A549 (cell line): ENCODE measurements around the gene CSRNP2. TPM values are rescaled to one million over a fixed set of nuclear protein-coding genes. Genes with fewer than 3 reads are reported as not detected.

Experiments
- ATAC-seq, 2 experiments: fragments of 200-7000 bp in 1 of 2; fragments of >200 bp in 1 of 2; cut with Nextera tagmentation in 1 of 2; cut with Tn5 transposase in 1 of 2; 3 replicates each; pipeline versions ENCODE4 v1.8.0 to v1.9.1; 2018 to 2020; ENCODE audit warnings: mild to moderate bottlenecking in 1 of 2, moderate library complexity in 1 of 2
- CTCF ChIA-PET: fragments of 300-600 bp; sonication (Branson Sonifier 250); formaldehyde crosslinking; extraction: SDS; loops from one replicate; lab custom pipeline; 2021; ENCODE audit warnings: antibody characterized with exemption, inconsistent platforms; lab: Yijun Ruan, JAX
- POLR2A ChIA-PET: fragments of 350-600 bp; formaldehyde crosslinking; extraction: SDS; loops from one replicate; lab custom pipeline; 2021; ENCODE audit warnings: antibody characterized with exemption, inconsistent platforms; lab: Yijun Ruan, JAX
- DNase-seq, 2 experiments: peaks; one replicate each; pipeline versions ENCODE4 v3.0.0 to v3.0.0-alpha.2; 2011 to 2016; ENCODE audit warnings: low read depth in 1 of 2, low spot score in 1 of 2
- FAIRE-seq: peaks from 2 replicates; lab custom pipeline; 2011; peaks lifted over from hg19 to GRCh38; lab: Jason Lieb, UNC
- H3K27ac ChIP-seq, 2 experiments: fragments of >200 bp; sonication (Bioruptor Twin); formaldehyde crosslinking; 3 replicates each; pipeline ENCODE4 v1.5.1; 2016 to 2017
- H3K4me1 ChIP-seq: fragments of >200 bp; sonication (Bioruptor Twin); formaldehyde crosslinking; 3 replicates; pipeline ENCODE4 v1.6.1; 2016
- H3K4me2 ChIP-seq: fragments of >200 bp; sonication (Bioruptor Twin); formaldehyde crosslinking; 3 replicates; pipeline ENCODE4 v1.6.1; 2016
- H3K4me3 ChIP-seq: fragments of >200 bp; sonication (Bioruptor Twin); formaldehyde crosslinking; 3 replicates; pipeline ENCODE4 v1.5.1; 2016
- H3K9me3 ChIP-seq: fragments of >200 bp; sonication (Bioruptor Twin); formaldehyde crosslinking; 3 replicates; pipeline ENCODE4 v1.6.1; 2016
- ATOH8 ChIP-seq: fragments of 250-450 bp; sonication (Bioruptor Pico); IDR thresholded peaks from 2 replicates; pipeline ENCODE4 v1.5.0; 2020; ENCODE audit warnings: low read depth, mild to moderate bottlenecking, moderate library complexity
- CEBPB ChIP-seq, 2 experiments: fragments of >200 bp in 1 of 2; sonication (Bioruptor Twin) in 1 of 2; formaldehyde crosslinking in 1 of 2; IDR thresholded peaks; 2 replicates each; pipeline ENCODE4 v1.6.1; 2012 to 2016
- CHD2 ChIP-seq: fragments of 150-350 bp; IDR thresholded peaks from 2 replicates; pipeline ENCODE4 v1.6.1; 2014; ENCODE audit warnings: low read length; ENCODE audit not compliant: partially characterized antibody
- E2F6 ChIP-seq: IDR thresholded peaks from 2 replicates; pipeline ENCODE4 v1.6.1; 2012; ENCODE audit warnings: low read depth, borderline replicate concordance
- EHMT2 ChIP-seq: fragments of 200-600 bp; sonication (generic); IDR thresholded peaks from 2 replicates; pipeline ENCODE4 v1.6.1; 2016; ENCODE audit warnings: antibody characterized with exemption, low read depth, mild to moderate bottlenecking, moderate library complexity
- EP300 ChIP-seq, 2 experiments: fragments of >200 bp; sonication (Bioruptor Twin); formaldehyde crosslinking; IDR thresholded peaks; 2 replicates in 1 of 2; 3 replicates in 1 of 2; pipeline ENCODE4 v1.6.1; 2016 to 2017
- FOSL2 ChIP-seq, 2 experiments: fragments of 450-650 bp in 1 of 2; fragments of >200 bp in 1 of 2; sonication (Bioruptor Twin) in 1 of 2; formaldehyde crosslinking; IDR thresholded peaks; 2 replicates each; pipeline versions ENCODE4 v1.5.0 to v1.6.1; 2016 to 2020; ENCODE audit warnings: mild to moderate bottlenecking in 1 of 2, moderate library complexity in 1 of 2
- GATA3 ChIP-seq: IDR thresholded peaks from 2 replicates; pipeline ENCODE4 v1.6.1; 2012; ENCODE audit warnings: borderline replicate concordance
- HEYL ChIP-seq: fragments of 250-450 bp; sonication (Bioruptor Pico); IDR thresholded peaks from 2 replicates; pipeline ENCODE4 v1.8.0; 2021; ENCODE audit warnings: mild to moderate bottlenecking, moderate library complexity
- HOXB5 ChIP-seq: fragments of 250-450 bp; sonication (Bioruptor Pico); IDR thresholded peaks from 2 replicates; pipeline ENCODE4 v1.5.0; 2020; ENCODE audit warnings: mild to moderate bottlenecking, moderate library complexity
- JUN ChIP-seq, 2 experiments: fragments of >200 bp; sonication (Bioruptor Twin); formaldehyde crosslinking; IDR thresholded peaks; 2 replicates in 1 of 2; 3 replicates in 1 of 2; pipeline ENCODE4 v1.6.1; 2016 to 2017
- KDM1A ChIP-seq: fragments of 200-600 bp; sonication (generic); IDR thresholded peaks from 2 replicates; pipeline ENCODE4 v1.6.1; 2016; ENCODE audit warnings: low read depth, mild to moderate bottlenecking
- MAX ChIP-seq: IDR thresholded peaks from 2 replicates; pipeline ENCODE4 v1.6.1; 2012
- MAZ ChIP-seq: fragments of 150-350 bp; IDR thresholded peaks from 2 replicates; pipeline ENCODE4 v1.6.1; 2014; ENCODE audit warnings: antibody characterized with exemption, low read depth, low read length, borderline replicate concordance
- NFE2L2 ChIP-seq: fragments of 150-350 bp; conservative IDR thresholded peaks from 2 replicates; pipeline ENCODE4 v1.6.1; 2014; ENCODE audit warnings: low read length
- NPAS2 ChIP-seq: fragments of 250-450 bp; sonication (Bioruptor Pico); IDR thresholded peaks from 2 replicates; pipeline ENCODE4 v1.8.0; 2022; ENCODE audit warnings: mild to moderate bottlenecking, moderate library complexity, borderline replicate concordance
- PHF8 ChIP-seq: fragments of 200-600 bp; sonication (generic); IDR thresholded peaks from 2 replicates; pipeline ENCODE4 v1.6.1; 2016; ENCODE audit warnings: low read depth, mild to moderate bottlenecking, antibody characterized with exemption, moderate library complexity, borderline replicate concordance
- RCOR1 ChIP-seq: fragments of 150-350 bp; IDR thresholded peaks from 2 replicates; pipeline ENCODE4 v1.6.1; 2014; ENCODE audit warnings: antibody characterized with exemption, low read length, low read depth
- REST ChIP-seq: fragments of 200-600 bp; sonication (generic); IDR thresholded peaks from 2 replicates; pipeline ENCODE4 v1.6.1; 2016; ENCODE audit warnings: antibody characterized with exemption, mild to moderate bottlenecking, moderate library complexity
- RFX5 ChIP-seq: fragments of 450-650 bp; IDR thresholded peaks from 2 replicates; pipeline ENCODE4 v1.7.1; 2014; ENCODE audit warnings: antibody characterized with exemption, mild to moderate bottlenecking, moderate library complexity
- WGBS: methylation state at CpG from one replicate; pipeline ENCODE4 v1.1.6; 2017; ENCODE audit errors: missing lambda C conversion rate; 5-methylcytosine and 5-hydroxymethylcytosine counted together
- polyA plus RNA-seq, 4 experiments: library from polyadenylated mRNA; depleted of rRNA in 3 of 4; stranded (reverse); fragments of >200 nt; fragmentation: RNase III in 1 of 4; extraction: RNeasy Plus Mini Kit Qiagen cat#74134 plus additional on column Dnase treatment in 1 of 4; gene quantifications; 2 replicates in 3 of 4; 3 replicates in 1 of 4; pipeline ENCODE4 v1.2.3, GENCODE V29; 2011 to 2017
- TF ChIP-seq, protein P1 (sequence below): fragments of 150-350 bp; IDR thresholded peaks from 2 replicates; pipeline ENCODE4 v1.6.1; 2014; ENCODE audit warnings: low read depth, mild to moderate bottlenecking, low read length
- TF ChIP-seq, protein P2 (sequence below): fragments of 450-650 bp; IDR thresholded peaks from 2 replicates; pipeline ENCODE4 v1.6.1; 2014; ENCODE audit warnings: antibody characterized with exemption

The CSRNP2 gene
- polyA plus RNA-seq, 2 of the 4 experiments (the other 2 are of a cell fraction): 11.1 to 20.3 TPM

GRCh38 chr12:51070004-51070403 lies 13.4 kb downstream of the CSRNP2 start (continued):
- TF ChIP-seq E2F6 (no peak), REST (no peak), HOXB5 (CRISPR knock-in tag) (no peak), NFE2L2 (no peak), RFX5 (no peak)
- TF ChIP-seq, all 56 proteins: peak for 0

GRCh38 chr12:51067771-51068170 lies 15.6 kb downstream of the CSRNP2 start:
- DNase-seq: no peak
- Histone ChIP-seq H3K4me3 (no peak overlapping the region), H3K27ac (no peak overlapping the region)
- POLR2A ChIA-PET: no interaction called here
- FAIRE-seq: no peak
- TF ChIP-seq, protein P1, sequence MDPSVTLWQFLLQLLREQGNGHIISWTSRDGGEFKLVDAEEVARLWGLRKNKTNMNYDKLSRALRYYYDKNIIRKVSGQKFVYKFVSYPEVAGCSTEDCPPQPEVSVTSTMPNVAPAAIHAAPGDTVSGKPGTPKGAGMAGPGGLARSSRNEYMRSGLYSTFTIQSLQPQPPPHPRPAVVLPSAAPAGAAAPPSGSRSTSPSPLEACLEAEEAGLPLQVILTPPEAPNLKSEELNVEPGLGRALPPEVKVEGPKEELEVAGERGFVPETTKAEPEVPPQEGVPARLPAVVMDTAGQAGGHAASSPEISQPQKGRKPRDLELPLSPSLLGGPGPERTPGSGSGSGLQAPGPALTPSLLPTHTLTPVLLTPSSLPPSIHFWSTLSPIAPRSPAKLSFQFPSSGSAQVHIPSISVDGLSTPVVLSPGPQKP: no peak
- TF ChIP-seq PHF8 (no peak), CHD2 (no peak), FOSL2 (IDR thresholded peaks at IDR 0.05) (no peak), FOSL2 (CRISPR knock-in tag; IDR thresholded peaks at IDR 0.05) (no peak), CEBPB (IDR thresholded peaks at IDR 0.05) (no peak), EHMT2 (no peak), MAX (no peak), HOXB5 (CRISPR knock-in tag) (no peak), HEYL (CRISPR knock-in tag) (no peak), REST (no peak), MAZ (no peak), RCOR1 (no peak), NFE2L2 (no peak), NPAS2 (CRISPR knock-in tag) (no peak), ATOH8 (CRISPR knock-in tag) (no peak), EP300 (IDR thresholded peaks at IDR 0.05) (no peak), KDM1A (no peak), JUN (IDR thresholded peaks at IDR 0.05) (no peak), GATA3 (no peak)
- TF ChIP-seq, protein P2, sequence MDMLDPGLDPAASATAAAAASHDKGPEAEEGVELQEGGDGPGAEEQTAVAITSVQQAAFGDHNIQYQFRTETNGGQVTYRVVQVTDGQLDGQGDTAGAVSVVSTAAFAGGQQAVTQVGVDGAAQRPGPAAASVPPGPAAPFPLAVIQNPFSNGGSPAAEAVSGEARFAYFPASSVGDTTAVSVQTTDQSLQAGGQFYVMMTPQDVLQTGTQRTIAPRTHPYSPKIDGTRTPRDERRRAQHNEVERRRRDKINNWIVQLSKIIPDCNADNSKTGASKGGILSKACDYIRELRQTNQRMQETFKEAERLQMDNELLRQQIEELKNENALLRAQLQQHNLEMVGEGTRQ: no peak
- TF ChIP-seq, all 56 proteins: peak for 0
- WGBS: 89% methylated on average over 7 of the region's 7 CpGs
- no peaks in the 10 kb centered on the region for H3K9me3 ChIP-seq
- no peak overlapping the region for H3K4me2 ChIP-seq
- ATAC-seq: no peak
- peaks cover 2% of the 10 kb centered on the region; the same call in 2 of the 3 replicates for H3K4me1 ChIP-seq
- CTCF ChIA-PET: interaction anchor here (1.3 kb wide), 1 partner anchor 149 kb away, joined by 3 read pairs; no protein-coding TSS in a partner anchor
